Measurements from ENCODE around the gene MRPL12.

DNA sequence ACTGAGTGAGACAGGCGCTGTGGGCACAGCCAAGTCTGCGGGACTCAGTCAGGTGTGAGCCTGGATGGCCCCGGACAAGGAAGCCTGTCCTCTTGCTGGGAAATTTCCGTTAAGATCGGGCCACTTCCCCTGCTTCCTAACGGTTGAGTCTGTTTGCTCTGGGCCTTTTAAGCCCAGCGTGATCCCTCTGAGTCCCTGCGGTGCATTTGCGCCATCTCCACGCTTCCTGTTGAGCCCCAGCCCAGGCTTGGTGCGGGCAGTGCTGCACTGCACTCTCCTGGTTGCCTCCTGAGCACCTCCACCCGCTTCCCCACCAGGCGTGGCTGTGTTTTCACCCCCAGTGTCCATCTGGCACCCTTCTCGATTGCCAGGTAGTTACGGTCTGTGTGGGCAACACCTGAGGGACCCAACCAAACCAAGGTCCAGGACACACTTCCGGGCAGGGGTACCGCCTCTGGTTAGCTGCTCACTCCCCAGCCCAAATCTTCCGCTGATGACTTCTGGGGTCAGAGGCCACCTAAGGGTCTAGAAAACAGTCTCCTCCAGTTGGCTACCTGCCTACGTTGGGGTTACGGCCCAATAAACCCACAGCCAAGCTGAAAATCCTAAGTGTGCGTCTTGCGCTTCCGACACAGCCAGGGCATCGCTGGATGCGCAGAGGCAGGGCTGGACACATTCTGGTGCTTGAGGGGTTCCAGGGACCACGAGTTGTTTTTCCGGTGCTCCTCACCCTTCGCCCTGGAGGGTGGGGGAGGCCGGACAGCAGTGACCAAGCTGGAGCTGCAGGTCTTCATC lies 7.5 kb downstream of the MRPL12 start:
- TF ChIP-seq, protein P1, sequence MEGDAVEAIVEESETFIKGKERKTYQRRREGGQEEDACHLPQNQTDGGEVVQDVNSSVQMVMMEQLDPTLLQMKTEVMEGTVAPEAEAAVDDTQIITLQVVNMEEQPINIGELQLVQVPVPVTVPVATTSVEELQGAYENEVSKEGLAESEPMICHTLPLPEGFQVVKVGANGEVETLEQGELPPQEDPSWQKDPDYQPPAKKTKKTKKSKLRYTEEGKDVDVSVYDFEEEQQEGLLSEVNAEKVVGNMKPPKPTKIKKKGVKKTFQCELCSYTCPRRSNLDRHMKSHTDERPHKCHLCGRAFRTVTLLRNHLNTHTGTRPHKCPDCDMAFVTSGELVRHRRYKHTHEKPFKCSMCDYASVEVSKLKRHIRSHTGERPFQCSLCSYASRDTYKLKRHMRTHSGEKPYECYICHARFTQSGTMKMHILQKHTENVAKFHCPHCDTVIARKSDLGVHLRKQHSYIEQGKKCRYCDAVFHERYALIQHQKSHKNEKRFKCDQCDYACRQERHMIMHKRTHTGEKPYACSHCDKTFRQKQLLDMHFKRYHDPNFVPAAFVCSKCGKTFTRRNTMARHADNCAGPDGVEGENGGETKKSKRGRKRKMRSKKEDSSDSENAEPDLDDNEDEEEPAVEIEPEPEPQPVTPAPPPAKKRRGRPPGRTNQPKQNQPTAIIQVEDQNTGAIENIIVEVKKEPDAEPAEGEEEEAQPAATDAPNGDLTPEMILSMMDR (IDR thresholded peaks at IDR 0.05; ENCODE audit: insufficient read depth, low read length, poor library complexity, severe bottlenecking), result no peak
- no peak for TF ChIP-seq EZH2phosphoT487 (conservative IDR thresholded peaks at IDR 0.05; ENCODE audit: low read length)

Measured in SU-DHL-6 (cell line).